ENCODE data around the gene MOSPD2.

GRCh38 chrX:14865201-14865600 is 8.0 kb upstream of the MOSPD2 start:
- TF ChIP-seq EZH2 (IDR thresholded peaks at IDR 0.05; ENCODE audit: borderline replicate concordance, low read length) = no peak
- TF ChIP-seq CTCF (conservative IDR thresholded peaks at IDR 0.05 in 1 of 2, IDR thresholded peaks at IDR 0.05 in 1 of 2; ENCODE audit: extremely low read depth in 1 of 2, insufficient read depth in 1 of 2, low read depth in 1 of 2, low read length in 2 of 2) = no peak
